ENCODE measurements around the gene TUBB6. TPM values are rescaled to one million over a fixed set of nuclear protein-coding genes. Genes with fewer than 3 reads are reported as not detected.

TUBB6 gene
- total and polyA plus RNA-seq, 2 of the 13 experiments (the other 11 are each of a cell fraction or from before 2014, with no cell fraction given) = 9.9 to 28.6 TPM

DNA sequence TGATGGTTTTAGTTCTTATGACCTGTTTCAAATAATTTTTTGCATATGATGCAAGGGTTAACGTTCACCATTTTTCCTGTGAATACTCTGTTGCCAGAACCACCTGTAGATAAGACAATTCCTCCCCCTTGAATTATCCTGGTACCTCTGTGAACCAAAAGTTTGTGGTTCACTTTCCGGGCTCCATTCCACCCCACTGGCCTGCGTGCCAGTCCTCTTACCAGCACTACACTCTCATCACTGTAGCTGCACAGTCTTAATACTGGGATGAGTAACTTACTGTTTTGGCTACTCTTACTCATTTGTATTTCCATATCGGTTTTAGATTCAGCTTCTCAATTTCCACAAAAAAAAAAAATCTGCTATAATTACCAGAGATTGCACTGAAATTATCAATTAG is 34.6 kb downstream of the TUBB6 start (continued):
- TF ChIP-seq, protein P1, sequence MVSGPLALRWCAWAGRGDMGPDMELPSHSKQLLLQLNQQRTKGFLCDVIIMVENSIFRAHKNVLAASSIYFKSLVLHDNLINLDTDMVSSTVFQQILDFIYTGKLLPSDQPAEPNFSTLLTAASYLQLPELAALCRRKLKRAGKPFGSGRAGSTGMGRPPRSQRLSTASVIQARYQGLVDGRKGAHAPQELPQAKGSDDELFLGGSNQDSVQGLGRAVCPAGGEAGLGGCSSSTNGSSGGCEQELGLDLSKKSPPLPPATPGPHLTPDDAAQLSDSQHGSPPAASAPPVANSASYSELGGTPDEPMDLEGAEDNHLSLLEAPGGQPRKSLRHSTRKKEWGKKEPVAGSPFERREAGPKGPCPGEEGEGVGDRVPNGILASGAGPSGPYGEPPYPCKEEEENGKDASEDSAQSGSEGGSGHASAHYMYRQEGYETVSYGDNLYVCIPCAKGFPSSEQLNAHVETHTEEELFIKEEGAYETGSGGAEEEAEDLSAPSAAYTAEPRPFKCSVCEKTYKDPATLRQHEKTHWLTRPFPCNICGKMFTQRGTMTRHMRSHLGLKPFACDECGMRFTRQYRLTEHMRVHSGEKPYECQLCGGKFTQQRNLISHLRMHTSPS (CRISPR knock-in tag; IDR thresholded peaks at IDR 0.05; ENCODE audit: low read depth) = no peak
- TF ChIP-seq FOXM1 (CRISPR knock-in tag; IDR thresholded peaks at IDR 0.05) (no peak), REPIN1 (CRISPR knock-in tag; IDR thresholded peaks at IDR 0.05; ENCODE audit: borderline replicate concordance, low read depth) (no peak), ZNF598 (CRISPR knock-in tag; IDR thresholded peaks at IDR 0.05; ENCODE audit: borderline replicate concordance) (no peak), ZNF10 (CRISPR knock-in tag; IDR thresholded peaks at IDR 0.05; ENCODE audit: borderline replicate concordance, low read depth) (no peak), MYNN (CRISPR knock-in tag; IDR thresholded peaks at IDR 0.05; ENCODE audit: low read depth) (no peak)
- TF ChIP-seq, protein P2, sequence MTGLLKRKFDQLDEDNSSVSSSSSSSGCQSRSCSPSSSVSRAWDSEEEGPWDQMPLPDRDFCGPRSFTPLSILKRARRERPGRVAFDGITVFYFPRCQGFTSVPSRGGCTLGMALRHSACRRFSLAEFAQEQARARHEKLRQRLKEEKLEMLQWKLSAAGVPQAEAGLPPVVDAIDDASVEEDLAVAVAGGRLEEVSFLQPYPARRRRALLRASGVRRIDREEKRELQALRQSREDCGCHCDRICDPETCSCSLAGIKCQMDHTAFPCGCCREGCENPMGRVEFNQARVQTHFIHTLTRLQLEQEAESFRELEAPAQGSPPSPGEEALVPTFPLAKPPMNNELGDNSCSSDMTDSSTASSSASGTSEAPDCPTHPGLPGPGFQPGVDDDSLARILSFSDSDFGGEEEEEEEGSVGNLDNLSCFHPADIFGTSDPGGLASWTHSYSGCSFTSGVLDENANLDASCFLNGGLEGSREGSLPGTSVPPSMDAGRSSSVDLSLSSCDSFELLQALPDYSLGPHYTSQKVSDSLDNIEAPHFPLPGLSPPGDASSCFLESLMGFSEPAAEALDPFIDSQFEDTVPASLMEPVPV (CRISPR knock-in tag; IDR thresholded peaks at IDR 0.05) = no peak

DNA sequence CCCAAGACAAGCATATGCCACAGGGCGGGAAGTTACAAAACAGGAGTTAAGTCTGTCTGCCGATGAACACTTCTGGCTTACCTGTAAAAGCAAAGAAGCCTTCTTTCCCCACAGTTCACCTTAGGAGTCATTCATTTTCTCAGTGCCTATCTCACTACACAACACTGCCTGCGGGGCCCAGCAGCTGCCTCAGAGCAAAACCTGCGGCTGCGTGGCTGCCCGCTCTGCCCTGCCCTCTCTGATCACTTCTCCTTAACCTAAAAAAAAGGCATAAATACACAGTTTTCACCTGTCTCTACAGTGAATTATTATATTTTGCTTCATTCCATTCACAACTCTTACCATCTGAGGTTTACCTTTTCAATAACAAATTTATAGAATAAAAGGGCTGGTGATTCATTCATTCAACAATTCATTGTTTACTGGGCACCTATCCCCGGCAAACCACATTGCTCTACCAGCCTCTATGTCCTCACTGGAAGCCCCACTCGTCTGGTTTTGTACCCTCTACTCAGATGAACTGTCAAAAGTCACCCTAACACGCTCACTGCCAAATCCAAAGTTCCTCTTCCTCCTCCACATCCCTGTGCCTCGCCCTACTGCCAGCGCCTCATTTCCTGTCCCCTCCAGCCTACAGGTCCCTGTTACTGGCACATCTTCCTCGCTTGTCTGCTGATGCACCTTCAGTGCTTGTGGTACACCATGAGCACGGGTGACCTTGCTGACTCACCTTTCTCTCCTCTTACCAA is 37.6 kb downstream of the TUBB6 start:
- intact Hi-C loops (cut with micrococcal nuclease; ENCODE audit: unreplicated experiment) = no loop called here
- no peak overlapping the region for H3K27ac ChIP-seq (ENCODE audit: extremely low read length, insufficient read depth, low read length)
- DNase-seq (ENCODE audit: low spot score) (no peak), ATAC-seq (no peak; the same call in 2 of the 3 replicates), FAIRE-seq (no peak)
- no peaks in the 10 kb centered on the region for H3K9me3 ChIP-seq (ENCODE audit: low read length)
- H3K27me3 ChIP-seq (ENCODE audit: control insufficient read depth in 1 of 2, insufficient read depth in 2 of 2, low read length in 2 of 2) = no peaks in the 10 kb centered on the region
- TF ChIP-seq ZNF768 (CRISPR knock-in tag; IDR thresholded peaks at IDR 0.05) = peak; percentile 64; the same call in 1 of the 2 replicates
- TF ChIP-seq, protein P3, sequence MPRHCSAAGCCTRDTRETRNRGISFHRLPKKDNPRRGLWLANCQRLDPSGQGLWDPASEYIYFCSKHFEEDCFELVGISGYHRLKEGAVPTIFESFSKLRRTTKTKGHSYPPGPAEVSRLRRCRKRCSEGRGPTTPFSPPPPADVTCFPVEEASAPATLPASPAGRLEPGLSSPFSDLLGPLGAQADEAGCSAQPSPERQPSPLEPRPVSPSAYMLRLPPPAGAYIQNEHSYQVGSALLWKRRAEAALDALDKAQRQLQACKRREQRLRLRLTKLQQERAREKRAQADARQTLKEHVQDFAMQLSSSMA (CRISPR knock-in tag; IDR thresholded peaks at IDR 0.05) = no peak
- H3K79me2 ChIP-seq (ENCODE audit: insufficient read depth, low read length) = no peaks in the 10 kb centered on the region
- no peak overlapping the region for H3K9ac ChIP-seq (ENCODE audit: insufficient read depth, low read depth, low read length)
- H2AFZ ChIP-seq (ENCODE audit: low read length) = no peak overlapping the region
- ChIA-PET CTCF (ENCODE audit: low intra/inter-chr PET ratio, low total read pairs) (no interaction called here), POLR2A (no interaction called here)
- WGBS (ENCODE audit: low lambda C conversion rate) = 96% methylated on average over 13 of the region's 13 CpGs
- H3K4me3 ChIP-seq (replicated peaks in 1 of 3; ENCODE audit: insufficient read depth in 1 of 3, low read depth in 2 of 3, low read length in 3 of 3) = no peak overlapping the region
- H4K20me1 ChIP-seq (ENCODE audit: insufficient read depth, low read length) = no peaks in the 10 kb centered on the region
- no peaks in the 10 kb centered on the region for H3K4me1 ChIP-seq (ENCODE audit: insufficient read depth, low read length)
- in situ Hi-C loops (cut with HindIII; ENCODE audit: extremely low pct_ligation_motif_present, low pct_unique_long_range_greater_than_20kb) = no loop called here
- BruUV-seq (replicated peaks) = no TSS peak
- no peak overlapping the region for H3K4me2 ChIP-seq (ENCODE audit: low read depth, low read length)
- peaks cover 28 to 80% of the 10 kb centered on the region in 2 experiments for H3K36me3 ChIP-seq (replicated peaks in 1 of 2; ENCODE audit: control insufficient read depth in 1 of 2, insufficient read depth in 2 of 2, low read length in 2 of 2)

Measured in HepG2 (cell line).